Mesendoderm (in vitro differentiated cells): ENCODE results near the gene SSH2.

ENCODE experiments used
- DNase-seq: peaks from one replicate; pipeline ENCODE4 v3.0.0; 2013
- H2AK5ac ChIP-seq: 2 replicates; pipeline ENCODE4 v1.6.1; 2013; ENCODE audit warnings: low read length, inconsistent platforms
- H2BK120ac ChIP-seq: 2 replicates; pipeline ENCODE4 v1.6.1; 2013; ENCODE audit warnings: low read depth, mild to moderate bottlenecking, low read length, moderate library complexity, mixed read lengths
- H2BK15ac ChIP-seq: replicated peaks from 2 replicates; pipeline ENCODE4 v1.6.1; 2013; ENCODE audit warnings: low read depth, mild to moderate bottlenecking, moderate library complexity
- H2BK5ac ChIP-seq: 2 replicates; pipeline ENCODE4 v1.6.1; 2013; ENCODE audit warnings: low read length, inconsistent platforms
- H3K18ac ChIP-seq: 2 replicates; pipeline ENCODE4 v1.6.1; 2013; ENCODE audit warnings: mild to moderate bottlenecking, low read length, mixed read lengths
- H3K23ac ChIP-seq: one replicate; pipeline ENCODE4 v1.6.1; 2013; ENCODE audit warnings: low read length
- H3K27ac ChIP-seq: 2 replicates; pipeline ENCODE4 v1.5.1; 2013; ENCODE audit warnings: low read depth, mild to moderate bottlenecking, inconsistent platforms, low read length, moderate library complexity
- H3K27me3 ChIP-seq: 2 replicates; pipeline ENCODE4 v1.6.1; 2013; ENCODE audit warnings: low read length, control low read depth, mild to moderate bottlenecking, inconsistent platforms; ENCODE audit not compliant: insufficient read depth, poor library complexity
- H3K36me3 ChIP-seq: 2 replicates; pipeline ENCODE4 v1.6.1; 2013; ENCODE audit warnings: low read length, inconsistent platforms; ENCODE audit not compliant: control insufficient read depth, insufficient read depth
- H3K4ac ChIP-seq: one replicate; pipeline ENCODE4 v1.6.1; 2013; ENCODE audit warnings: low read depth, mild to moderate bottlenecking, low read length, moderate library complexity
- H3K4me1 ChIP-seq: 2 replicates; pipeline ENCODE4 v1.6.1; 2013; ENCODE audit warnings: low read depth, low read length, inconsistent platforms; ENCODE audit not compliant: control insufficient read depth
- H3K4me2 ChIP-seq: 2 replicates; pipeline ENCODE4 v1.6.1; 2013; ENCODE audit warnings: low read length
- H3K4me3 ChIP-seq: 2 replicates; pipeline ENCODE4 v1.5.1; 2013; ENCODE audit warnings: mild to moderate bottlenecking, low read length
- H3K56ac ChIP-seq: one replicate; pipeline ENCODE4 v1.6.1; 2013; ENCODE audit warnings: low read length
- H3K79me1 ChIP-seq: 2 replicates; pipeline ENCODE4 v1.6.1; 2013; ENCODE audit warnings: low read length, inconsistent platforms
- H3K79me2 ChIP-seq: 2 replicates; pipeline ENCODE4 v1.6.1; 2013; ENCODE audit warnings: mild to moderate bottlenecking, low read length; ENCODE audit not compliant: control insufficient read depth, insufficient read depth
- H3K9ac ChIP-seq: 2 replicates; pipeline ENCODE4 v1.6.1; 2013; ENCODE audit warnings: low read length, inconsistent platforms
- H4K5ac ChIP-seq: one replicate; pipeline ENCODE4 v1.6.1; 2013; ENCODE audit warnings: low read length
- H4K8ac ChIP-seq: one replicate; pipeline ENCODE4 v1.6.1; 2013; ENCODE audit warnings: low read depth, mild to moderate bottlenecking, control low read depth, low read length, moderate library complexity
- WGBS: extraction: QIAGEN DNeasy Blood & Tissue Kit; methylation state at CpG from one replicate; pipeline ENCODE4 v1.1.7; 2013; ENCODE audit warnings: low lambda C conversion rate, missing lambda C conversion rate; ENCODE audit not compliant: insufficient coverage; ENCODE audit errors: extremely low coverage; 5-methylcytosine and 5-hydroxymethylcytosine counted together

Gene SSH2

DNA sequence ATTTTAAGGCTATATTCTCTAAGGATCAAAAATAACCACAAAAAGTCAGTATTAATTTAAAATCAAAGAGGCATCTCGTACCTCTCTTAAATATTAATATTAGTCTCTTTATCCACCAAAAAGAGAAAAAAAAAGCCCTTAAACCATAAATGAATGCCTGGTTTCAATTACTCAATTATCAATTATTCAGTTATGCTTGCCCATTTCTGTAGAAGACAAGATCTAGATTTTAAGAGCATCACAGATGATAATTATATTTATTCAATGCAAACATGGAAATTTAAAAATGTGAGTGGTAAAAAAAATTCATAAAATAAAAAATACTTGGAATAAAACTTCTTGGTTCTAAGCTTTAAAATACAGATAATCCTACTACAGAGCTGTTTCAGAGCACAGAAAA, 181.6 kb downstream of the SSH2 start:
- H3K23ac ChIP-seq: no peak overlapping the region

DNA sequence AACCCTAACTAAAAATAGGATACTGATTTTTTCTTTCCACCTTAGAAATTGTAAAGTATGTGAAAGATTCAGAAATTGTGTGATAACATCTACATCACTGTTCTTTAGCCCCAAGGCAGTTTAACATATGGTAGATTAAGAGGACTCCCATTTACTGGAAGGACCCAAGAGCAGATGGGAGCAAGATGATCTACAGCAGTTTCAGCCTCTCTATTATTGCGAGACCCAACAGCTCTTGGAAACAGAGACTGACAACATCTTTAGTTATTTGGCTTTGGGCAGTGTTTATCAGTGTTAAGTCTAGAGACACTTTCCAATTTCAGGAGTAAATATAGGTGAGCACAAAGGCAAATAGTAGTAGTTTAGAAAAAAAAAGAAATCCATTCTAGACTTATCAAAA, 182.4 kb downstream of the SSH2 start:
- no peak overlapping the region for H3K4me2 ChIP-seq
- no peak overlapping the region for H2BK15ac ChIP-seq
- H3K27ac ChIP-seq: no peak overlapping the region
- H3K4ac ChIP-seq: no peak overlapping the region
- H3K4me3 ChIP-seq: no peak overlapping the region
- H3K56ac ChIP-seq: no peak overlapping the region
- H2BK5ac ChIP-seq: no peak overlapping the region
- DNase-seq: no peak
- no peaks in the 10 kb centered on the region for H3K27me3 ChIP-seq
- no peak overlapping the region for H3K23ac ChIP-seq
- no peak overlapping the region for H3K9ac ChIP-seq
- H2AK5ac ChIP-seq: no peak overlapping the region
- H3K18ac ChIP-seq: no peak overlapping the region
- no peaks in the 10 kb centered on the region for H3K4me1 ChIP-seq
- no peak overlapping the region for H4K5ac ChIP-seq
- no peaks in the 10 kb centered on the region for H3K36me3 ChIP-seq
- no CpG with 5 or more reads among the region's 1 CpG for WGBS
- H3K79me2 ChIP-seq: no peaks in the 10 kb centered on the region
- no peak overlapping the region for H4K8ac ChIP-seq
- H2BK120ac ChIP-seq: no peak overlapping the region
- H3K79me1 ChIP-seq: no peaks in the 10 kb centered on the region

More for the DNA sequence above, 181.6 kb downstream of the SSH2 start:
- H3K56ac ChIP-seq: no peak overlapping the region
- no peak overlapping the region for H3K4me3 ChIP-seq
- no peak overlapping the region for H3K4me2 ChIP-seq
- H3K79me2 ChIP-seq: no peaks in the 10 kb centered on the region
- no peak overlapping the region for H3K4ac ChIP-seq
- no peak overlapping the region for H4K5ac ChIP-seq
- no peak overlapping the region for H3K9ac ChIP-seq
- no peaks in the 10 kb centered on the region for H3K4me1 ChIP-seq
- no peak overlapping the region for H3K18ac ChIP-seq
- no peaks in the 10 kb centered on the region for H3K36me3 ChIP-seq
- H3K79me1 ChIP-seq: no peaks in the 10 kb centered on the region
- H3K27me3 ChIP-seq: no peaks in the 10 kb centered on the region
- no peak overlapping the region for H2BK5ac ChIP-seq
- H3K27ac ChIP-seq: no peak overlapping the region
- H2BK15ac ChIP-seq: no peak overlapping the region
- no peak overlapping the region for H4K8ac ChIP-seq
- 100% methylated on average over 1 of the region's 1 CpG for WGBS
- H2BK120ac ChIP-seq: no peak overlapping the region
- DNase-seq: no peak
- no peak overlapping the region for H2AK5ac ChIP-seq

GRCh38 chr17:29746669-29747068, 183.4 kb downstream of the SSH2 start:
- no peak overlapping the region for H3K23ac ChIP-seq
- H2BK5ac ChIP-seq: no peak overlapping the region
- no CpG with 5 or more reads among the region's 4 CpGs for WGBS
- H3K4ac ChIP-seq: no peak overlapping the region
- H4K8ac ChIP-seq: no peak overlapping the region
- no peak for DNase-seq
- no peak overlapping the region for H2AK5ac ChIP-seq
- H2BK120ac ChIP-seq: no peak overlapping the region
- H3K4me1 ChIP-seq: no peaks in the 10 kb centered on the region
- H3K36me3 ChIP-seq: no peaks in the 10 kb centered on the region
- no peak overlapping the region for H3K18ac ChIP-seq
- H3K79me1 ChIP-seq: no peaks in the 10 kb centered on the region
- no peaks in the 10 kb centered on the region for H3K79me2 ChIP-seq
- H4K5ac ChIP-seq: no peak overlapping the region
- no peaks in the 10 kb centered on the region for H3K27me3 ChIP-seq
- H3K4me3 ChIP-seq: no peak overlapping the region
- H3K4me2 ChIP-seq: no peak overlapping the region
- H2BK15ac ChIP-seq: no peak overlapping the region
- no peak overlapping the region for H3K56ac ChIP-seq
- H3K27ac ChIP-seq: no peak overlapping the region
- H3K9ac ChIP-seq: no peak overlapping the region

DNA sequence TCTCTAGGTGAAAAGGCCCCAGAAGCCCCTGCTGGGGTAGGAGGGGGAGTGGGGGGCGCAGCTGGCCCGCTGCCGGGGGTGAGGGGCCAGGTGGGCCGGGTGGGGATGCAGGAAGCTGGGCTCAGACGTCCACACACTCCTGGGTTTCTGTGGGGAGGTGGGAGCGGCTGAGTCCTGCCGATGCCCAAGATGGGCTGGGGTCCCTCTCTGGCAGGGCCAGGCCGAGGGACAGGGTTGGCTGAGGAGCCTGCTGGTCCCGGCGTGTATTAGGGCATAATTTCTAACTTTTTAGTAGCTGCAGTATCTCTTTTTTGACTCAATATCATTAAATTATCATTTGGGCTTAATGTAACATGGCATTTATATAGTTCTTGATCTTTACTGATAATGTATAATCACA, 185.9 kb downstream of the SSH2 start:
- Histone ChIP-seq H3K4me3 (no peak overlapping the region), H2BK15ac (no peak overlapping the region), H2BK5ac (no peak overlapping the region), H3K4me2 (no peak overlapping the region), H3K27ac (no peak overlapping the region), H2BK120ac (no peak overlapping the region), H3K23ac (no peak overlapping the region), H3K79me1 (no peaks in the 10 kb centered on the region), H3K27me3 (no peaks in the 10 kb centered on the region), H3K56ac (no peak overlapping the region), H3K18ac (no peak overlapping the region), H4K5ac (no peak overlapping the region), H3K79me2 (no peaks in the 10 kb centered on the region), H3K36me3 (no peaks in the 10 kb centered on the region), H3K4me1 (no peaks in the 10 kb centered on the region), H4K8ac (no peak overlapping the region), H2AK5ac (no peak overlapping the region), H3K4ac (no peak overlapping the region), H3K9ac (no peak overlapping the region)
- no CpG with 5 or more reads among the region's 10 CpGs for WGBS
- no peak for DNase-seq

DNA sequence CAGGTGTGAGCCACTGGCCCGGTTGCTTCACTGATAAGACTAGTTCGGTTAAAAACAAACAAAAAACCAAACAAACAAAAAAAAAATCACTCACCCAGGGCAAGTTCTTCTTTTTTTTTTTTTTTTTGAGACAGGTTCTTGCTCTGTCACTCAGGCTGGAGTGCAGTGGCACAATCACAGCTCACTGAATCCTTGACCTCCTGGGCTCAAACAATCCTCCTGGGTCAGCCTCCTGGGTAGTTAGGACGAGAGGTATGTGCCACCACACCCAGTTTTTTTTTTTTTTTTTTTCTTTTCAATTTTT, 187.9 kb downstream of the SSH2 start:
- H4K5ac ChIP-seq: no peak overlapping the region
- no peak overlapping the region for H2AK5ac ChIP-seq
- no peak overlapping the region for H4K8ac ChIP-seq
- H3K4me3 ChIP-seq: no peak overlapping the region
- H3K4me1 ChIP-seq: no peaks in the 10 kb centered on the region
- no peaks in the 10 kb centered on the region for H3K79me2 ChIP-seq
- no CpG with 5 or more reads among the region's 3 CpGs for WGBS
- no peak overlapping the region for H3K23ac ChIP-seq
- H3K9ac ChIP-seq: no peak overlapping the region
- H3K4ac ChIP-seq: no peak overlapping the region
- DNase-seq: no peak
- no peak overlapping the region for H3K27ac ChIP-seq
- H2BK5ac ChIP-seq: no peak overlapping the region
- H3K27me3 ChIP-seq: no peaks in the 10 kb centered on the region
- H3K18ac ChIP-seq: no peak overlapping the region
- H3K36me3 ChIP-seq: no peaks in the 10 kb centered on the region
- H3K79me1 ChIP-seq: no peaks in the 10 kb centered on the region
- no peak overlapping the region for H3K4me2 ChIP-seq
- H2BK15ac ChIP-seq: no peak overlapping the region
- no peak overlapping the region for H2BK120ac ChIP-seq
- no peak overlapping the region for H3K56ac ChIP-seq

DNA sequence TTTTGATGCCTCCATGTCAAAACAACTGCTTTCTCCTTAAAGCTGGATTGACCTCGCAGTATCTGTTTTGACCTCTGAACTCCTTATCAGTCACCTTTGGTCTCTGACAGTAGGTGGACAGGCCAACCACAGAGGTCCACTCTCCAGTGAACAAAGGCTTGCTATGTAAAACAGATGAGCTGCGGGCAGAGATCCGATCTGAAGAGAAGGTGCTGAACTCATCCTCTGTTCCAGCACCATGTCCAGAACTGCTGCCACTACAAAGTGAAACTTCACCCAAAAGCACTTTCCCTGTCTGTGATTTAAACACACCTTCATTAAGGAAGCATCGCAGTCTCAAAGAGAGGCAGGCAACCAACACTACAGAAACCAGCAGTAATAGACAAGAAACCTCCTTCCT, 190.0 kb downstream of the SSH2 start:
- Histone ChIP-seq H4K5ac (no peak overlapping the region), H2BK120ac (no peak overlapping the region), H3K79me1 (no peaks in the 10 kb centered on the region), H3K18ac (no peak overlapping the region), H2BK15ac (no peak overlapping the region), H3K27ac (no peak overlapping the region), H3K4me3 (no peak overlapping the region), H2BK5ac (no peak overlapping the region), H3K9ac (no peak overlapping the region), H3K4me1 (no peaks in the 10 kb centered on the region), H3K23ac (no peak overlapping the region), H3K79me2 (no peaks in the 10 kb centered on the region), H3K4ac (no peak overlapping the region), H2AK5ac (no peak overlapping the region), H3K4me2 (no peak overlapping the region), H3K36me3 (no peaks in the 10 kb centered on the region), H3K27me3 (no peaks in the 10 kb centered on the region), H4K8ac (no peak overlapping the region), H3K56ac (no peak overlapping the region)
- WGBS: no CpG with 5 or more reads among the region's 4 CpGs
- no peak for DNase-seq
